GM12878 (cell line): ENCODE measurements around the gene RPL35A. TPM values are rescaled to one million over a fixed set of nuclear protein-coding genes. Genes with fewer than 3 reads are reported as not detected.

Source experiments
- ATAC-seq: fragments of 200-7000 bp; cut with Tn5 transposase; 3 replicates; pipeline ENCODE4 v1.9.1; 2020; ENCODE audit warnings: mild to moderate bottlenecking, moderate library complexity
- BruUV-seq: library from RNA; stranded (reverse); fragments of 400-500 nt; replicated peaks from 2 replicates; lab custom pipeline; 2021; lab: Mats Ljungman, UMichigan
- CTCF ChIA-PET: fragments of 300-600 bp; sonication (Branson Sonifier 250); formaldehyde crosslinking; extraction: SDS; loops from one replicate; lab custom pipeline; 2021; ENCODE audit warnings: inconsistent platforms; lab: Yijun Ruan, JAX
- POLR2A ChIA-PET: fragments of 350-600 bp; formaldehyde crosslinking; extraction: SDS; loops from one replicate; lab custom pipeline; 2021; ENCODE audit warnings: inconsistent platforms; lab: Charles Lee
- RAD21 ChIA-PET: fragments of 300-600 bp; sonication (Branson Sonifier 250); formaldehyde crosslinking; loops from one replicate; lab custom pipeline; 2023; ENCODE audit warnings: antibody characterized with exemption; ENCODE audit not compliant: unreplicated experiment; lab: Charles Lee
- SMC1A ChIA-PET: fragments of 300-600 bp; sonication (Branson Sonifier 250); formaldehyde crosslinking; loops from one replicate; lab custom pipeline; 2023; ENCODE audit not compliant: unreplicated experiment, uncharacterized antibody; lab: Charles Lee
- DNase-seq: peaks from one replicate; pipeline ENCODE4 v3.0.0-alpha.2; 2011; ENCODE audit warnings: low read depth, low spot score
- FAIRE-seq: peaks from 3 replicates; lab custom pipeline; 2011; peaks lifted over from hg19 to GRCh38; lab: Jason Lieb, UNC
- H2AFZ ChIP-seq: 2 replicates; pipeline ENCODE4 v1.6.0; 2011; ENCODE audit warnings: low read depth, low read length, control low read depth; ENCODE audit not compliant: control insufficient read depth
- H3K27ac ChIP-seq: 2 replicates; pipeline ENCODE4 v1.5.1; 2011; ENCODE audit warnings: control low read depth; ENCODE audit not compliant: control insufficient read depth, insufficient read depth
- H3K27me3 ChIP-seq, 2 experiments: replicated peaks in 1 of 2; 2 replicates each; pipeline versions ENCODE4 v1.6.0 to v1.6.1; 2011; ENCODE audit warnings: low read length in 1 of 2; ENCODE audit not compliant: control insufficient read depth in 2 of 2, insufficient read depth in 2 of 2
- H3K36me3 ChIP-seq, 2 experiments: 2 replicates each; pipeline ENCODE4 v1.5.1; 2011; ENCODE audit warnings: low read length in 1 of 2; ENCODE audit not compliant: control insufficient read depth in 2 of 2, insufficient read depth in 2 of 2
- H3K4me1 ChIP-seq: 2 replicates; pipeline ENCODE4 v1.6.1; 2011; ENCODE audit warnings: mild to moderate bottlenecking, low read length, moderate library complexity, mixed read lengths; ENCODE audit not compliant: control insufficient read depth, insufficient read depth
- H3K4me2 ChIP-seq: 2 replicates; pipeline ENCODE4 v1.6.0; 2011; ENCODE audit warnings: control low read depth; ENCODE audit not compliant: control insufficient read depth, insufficient read depth
- H3K4me3 ChIP-seq: fragments of 200-600 bp; sonication (generic); 2 replicates; pipeline ENCODE4 v1.5.1; 2016
- H3K79me2 ChIP-seq: 2 replicates; pipeline ENCODE4 v1.6.0; 2011; ENCODE audit warnings: low read length; ENCODE audit not compliant: control insufficient read depth, insufficient read depth
- H3K9ac ChIP-seq: 2 replicates; pipeline ENCODE4 v1.8.0; 2011; ENCODE audit warnings: low read length, control low read depth, mixed read lengths; ENCODE audit not compliant: control insufficient read depth, insufficient read depth
- H3K9me3 ChIP-seq: replicated peaks from 3 replicates; pipeline ENCODE4 v1.5.1; 2011; ENCODE audit warnings: mild to moderate bottlenecking, low read length; ENCODE audit not compliant: control insufficient read depth, insufficient read depth
- H4K20me1 ChIP-seq: 2 replicates; pipeline ENCODE4 v1.6.0; 2011; ENCODE audit not compliant: control insufficient read depth, insufficient read depth
- BMI1 ChIP-seq: fragments of 450-650 bp; IDR thresholded peaks from 2 replicates; pipeline ENCODE4 v1.6.1; 2016; ENCODE audit warnings: mild to moderate bottlenecking, moderate library complexity, borderline replicate concordance
- JUND ChIP-seq: IDR thresholded peaks from 2 replicates; pipeline ENCODE4 v1.6.1; 2012; ENCODE audit warnings: low read depth, mild to moderate bottlenecking, low read length, improper control_type of control experiment, moderate library complexity
- KAT2A ChIP-seq: conservative IDR thresholded peaks from 2 replicates; pipeline ENCODE4 v1.6.1; 2011; ENCODE audit warnings: low read depth, low read length; ENCODE audit not compliant: control insufficient read depth
- NFXL1 ChIP-seq: fragments of 450-650 bp; IDR thresholded peaks from 2 replicates; pipeline ENCODE4 v1.6.1; 2017; ENCODE audit warnings: antibody characterized with exemption, mild to moderate bottlenecking, borderline replicate concordance
- SIX5 ChIP-seq: IDR thresholded peaks from 2 replicates; pipeline ENCODE4 v1.6.1; 2011; ENCODE audit warnings: mild to moderate bottlenecking, low read depth, low read length, moderate library complexity; ENCODE audit not compliant: severe bottlenecking
- SRF ChIP-seq, 2 experiments: IDR thresholded peaks; 2 replicates each; pipeline ENCODE4 v1.6.1; 2011; ENCODE audit warnings: low read depth in 2 of 2, low read length in 2 of 2, mild to moderate bottlenecking in 1 of 2, moderate library complexity in 1 of 2
- ZNF687 ChIP-seq: fragments of 450-650 bp; IDR thresholded peaks from 2 replicates; pipeline ENCODE4 v1.6.1; 2017; ENCODE audit warnings: mild to moderate bottlenecking, moderate library complexity
- ZZZ3 ChIP-seq: IDR thresholded peaks from 2 replicates; pipeline ENCODE4 v1.6.1; 2011; ENCODE audit warnings: low read depth; ENCODE audit not compliant: control insufficient read depth, insufficient read length
- WGBS: methylation state at CpG from one replicate; pipeline ENCODE4 v1.1.6; 2016; ENCODE audit warnings: low lambda C conversion rate; ENCODE audit not compliant: insufficient replicate concordance, insufficient coverage; ENCODE audit errors: missing lambda C conversion rate; 5-methylcytosine and 5-hydroxymethylcytosine counted together
- in situ Hi-C: fragments of 300-500 bp; cut with MboI; formaldehyde crosslinking; loops from 9 replicates; pipeline ENCODE4 v1.14.3; 2018; ENCODE audit warnings: mixed read lengths
- intact Hi-C: fragments of 100-400 bp; cut with micrococcal nuclease; formaldehyde crosslinking; loops from one replicate; pipeline ENCODE4 v1.14.2; 2022; ENCODE audit not compliant: unreplicated experiment
- polyA plus RNA-seq, 11 experiments: library from polyadenylated mRNA; depleted of rRNA in 4 of 11; unstranded in 6 of 11; stranded (reverse) in 5 of 11; fragments of >200 nt; fragmentation: Nextera tagmentation in 4 of 11; fragmentation: Illumina TruSeq in 1 of 11; extraction: Ambion mirVana in 4 of 11; extraction: Trizol in 1 of 11; gene quantifications; 1 replicate in 1 of 11; 2 replicates in 10 of 11; pipeline versions ENCODE4 v1.2.1 to v1.2.3, GENCODE V29; 2011 to 2016; ENCODE audit warnings: inconsistent platforms in 2 of 11, missing spikeins in 2 of 11, low read depth in 1 of 11
- total RNA-seq, 4 experiments: library from RNA; depleted of rRNA in 3 of 4; stranded (reverse); fragments of >200 nt in 3 of 4; fragmentation: Illumina TruSeq in 1 of 4; extraction: Trizol in 1 of 4; gene quantifications; 2 replicates each; pipeline versions ENCODE4 v1.2.1 to v1.2.3, GENCODE V29; 2013 to 2021

The RPL35A gene
- total and polyA plus RNA-seq, 10 of the 15 experiments (the other 5 are each of a cell fraction or from before 2014, with no cell fraction given): 774 to 3,144 (median 1,843) TPM

GRCh38 chr3:197936819-197937384 lies 13.1 kb upstream of the RPL35A start (continued):
- TF ChIP-seq ZNF687 (no peak), BMI1 (no peak), JUND (no peak)

GRCh38 chr3:197940745-197941384 lies 9.1 kb upstream of the RPL35A start:
- Histone ChIP-seq H4K20me1 (no peaks in the 10 kb centered on the region), H3K9ac (no peak overlapping the region), H2AFZ (no peak overlapping the region), H3K36me3 (no peaks in the 10 kb centered on the region), H3K4me1 (no peaks in the 10 kb centered on the region), H3K4me2 (no peak overlapping the region), H3K27ac (no peak overlapping the region), H3K27me3 (no peaks in the 10 kb centered on the region), H3K4me3 (no peak overlapping the region), H3K9me3 (no peaks in the 10 kb centered on the region), H3K79me2 (no peaks in the 10 kb centered on the region)
- no TSS peak for BruUV-seq
- TF ChIP-seq SIX5: no peak
- no peak for TF ChIP-seq ZZZ3
- TF ChIP-seq SRF (IDR thresholded peaks at IDR 0.05; ENCODE audit: low read depth in 2 of 2, low read length in 2 of 2): no peak
- TF ChIP-seq KAT2A: no peak
- no peak for TF ChIP-seq NFXL1
- ATAC-seq (no peak), FAIRE-seq (no peak), DNase-seq (no peak)
- in situ Hi-C loops: no loop called here
- RAD21 ChIA-PET: no interaction called here
- intact Hi-C loops: no loop called here
- SMC1A ChIA-PET: interaction anchor here (2.2 kb wide), 1 partner anchor 35 kb away, joined by 14 read pairs; no protein-coding TSS in a partner anchor
- POLR2A ChIA-PET: no interaction called here
- 0% methylated on average over 1 of the region's 1 CpG for WGBS
- CTCF ChIA-PET: interaction anchor here (1.0 kb wide), 2 partner anchors 31 to 35 kb away, joined by 3 to 4 read pairs; no protein-coding TSS in a partner anchor
